ENCODE measurements around the gene RARRES2.
"Not testable (repeated sequence)": the region's sequence is repeated elsewhere in the genome, so short reads cannot be mapped to it uniquely, and the experiment has no call there.

Gene RARRES2

DNA sequence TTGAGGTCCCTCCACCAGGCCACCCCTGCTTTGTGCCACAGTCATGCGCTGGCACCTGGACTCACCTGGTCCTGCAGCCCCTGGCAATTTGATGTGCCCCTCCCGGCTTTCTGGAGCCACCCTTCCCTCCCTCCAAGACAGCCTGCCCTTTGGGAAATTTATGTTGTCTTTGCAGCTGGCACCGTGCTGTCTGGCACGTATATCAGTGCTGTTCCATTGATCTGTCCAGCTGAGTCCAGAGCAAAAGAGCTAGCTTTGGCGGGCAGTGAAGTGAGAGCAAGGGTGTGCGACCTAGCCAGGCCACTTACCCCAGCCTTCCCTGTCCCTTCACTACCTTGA, 5.7 kb downstream of the RARRES2 start:
- DNase-seq = no peak

- no peak for DNase-seq
Observed at GRCh38 chr7:150335108-150335773, 6.2 kb downstream of the RARRES2 start.

DNA sequence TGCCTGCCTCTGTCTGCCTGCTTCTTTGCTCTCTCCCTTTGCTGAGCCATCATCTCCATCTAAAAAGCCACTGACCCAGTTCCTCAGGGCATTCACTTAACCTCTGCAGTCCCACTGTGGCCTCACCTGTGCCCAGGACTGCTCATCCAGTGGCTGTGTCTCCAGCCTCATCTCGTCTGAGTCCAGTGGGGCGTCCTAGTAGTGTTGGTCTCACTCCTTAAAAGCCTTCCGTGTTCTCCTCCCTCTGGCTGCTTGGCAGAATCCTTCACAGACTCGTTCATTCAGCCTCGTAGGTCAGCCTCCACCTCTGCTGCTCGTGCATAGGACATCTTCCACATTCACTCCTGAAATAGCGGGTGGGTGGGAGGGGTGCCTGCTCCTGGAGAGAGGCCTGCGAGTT, 7.3 kb downstream of the RARRES2 start:
- no peak for DNase-seq

DNA sequence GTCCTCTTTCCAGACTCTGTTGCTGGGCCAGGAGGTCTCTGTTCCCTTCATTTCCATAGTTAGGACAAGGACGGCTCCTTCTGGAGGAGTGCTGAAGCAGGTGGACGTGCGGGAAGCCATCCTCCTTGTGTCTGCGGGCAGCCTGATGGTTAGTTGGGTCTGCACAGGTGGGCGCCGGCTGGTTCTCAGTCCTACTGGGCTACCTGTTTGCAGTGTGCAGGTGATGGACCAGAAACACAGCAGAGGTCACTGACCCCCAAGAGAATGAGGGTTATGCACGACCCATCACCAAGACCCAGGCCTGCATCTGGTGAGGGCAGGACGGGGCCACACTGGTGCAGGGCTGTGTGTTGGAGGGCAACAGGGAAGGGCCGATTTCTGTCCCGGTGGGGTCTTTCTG, 7.8 kb downstream of the RARRES2 start:
- DNase-seq = no peak

GRCh38 chr7:150332852-150333635, 8.4 kb downstream of the RARRES2 start:
- no peak for DNase-seq

GRCh38 chr7:150330211-150330885, 11.1 kb downstream of the RARRES2 start:
- DNase-seq = no peak

DNA sequence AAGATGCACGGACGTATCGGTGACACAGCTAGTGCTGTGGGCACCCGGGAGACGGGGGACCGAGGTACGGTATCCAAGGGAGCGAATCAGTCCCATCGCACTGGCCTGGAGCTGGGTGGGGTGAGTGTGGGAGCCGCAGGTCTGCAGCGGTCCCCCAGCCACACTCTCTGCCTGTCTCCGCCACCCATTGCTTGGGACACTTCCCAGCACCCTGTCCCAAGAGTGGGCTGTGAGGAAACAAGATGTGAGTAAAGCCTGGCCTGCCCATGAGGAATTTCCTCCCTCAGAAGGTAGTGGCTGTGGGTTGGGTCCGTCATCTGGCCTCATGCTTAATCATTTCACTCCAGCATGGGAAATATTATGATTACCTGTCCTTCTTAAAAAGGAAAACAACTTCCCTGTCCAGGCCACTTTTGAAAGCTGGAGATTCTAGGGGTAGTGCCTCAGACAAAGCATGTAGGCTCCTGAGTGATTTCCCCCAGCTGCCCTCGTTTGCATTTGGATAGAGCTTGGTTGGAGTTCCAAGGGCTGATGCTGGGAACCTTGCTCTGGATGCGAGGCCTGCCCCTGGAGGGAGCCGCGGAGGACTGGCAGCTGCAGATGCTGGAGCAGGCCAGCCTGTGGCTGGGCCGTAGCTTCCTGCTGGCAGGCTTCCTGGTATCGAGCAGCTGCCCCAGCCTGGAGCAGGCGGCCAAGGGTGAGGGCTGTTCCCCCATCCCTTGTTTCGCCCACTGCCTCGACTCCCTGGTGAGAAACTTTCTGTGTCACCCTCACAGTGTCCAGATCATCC, 11.9 kb downstream of the RARRES2 start:
- no peak for DNase-seq

- no peak for DNase-seq
Observed at GRCh38 chr7:150327308-150327707, 14.1 kb downstream of the RARRES2 start.

DNA sequence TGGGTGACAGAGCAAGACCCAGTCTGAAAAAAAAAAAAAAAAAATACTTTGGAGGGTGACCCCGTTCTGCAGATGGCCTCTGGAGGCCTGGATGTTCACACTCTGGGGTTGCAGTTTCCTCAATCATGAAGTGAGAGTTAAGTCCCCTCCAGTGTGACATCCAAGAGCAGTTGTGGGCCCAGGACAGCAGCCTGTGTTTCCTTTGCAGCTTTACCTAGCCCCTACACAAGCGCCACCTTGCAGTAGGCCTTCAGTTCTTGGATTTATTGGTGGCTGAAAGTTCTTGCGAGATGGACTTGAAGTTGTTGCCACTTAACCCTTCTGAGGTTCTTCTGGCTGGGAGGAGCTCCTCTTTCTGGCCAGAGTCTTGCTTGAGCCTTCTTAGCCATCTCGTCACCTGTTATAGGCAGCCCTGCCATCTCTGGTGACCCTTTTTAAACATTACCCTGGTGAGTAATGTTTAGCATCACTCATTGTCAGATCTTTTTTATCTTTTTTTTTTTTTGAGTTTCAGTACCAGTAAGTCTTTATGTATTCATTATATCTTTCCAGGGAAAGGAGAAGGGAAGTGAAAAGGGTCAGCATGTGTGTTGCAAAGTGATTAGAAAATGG, 14.7 kb downstream of the RARRES2 start:
- no peak for DNase-seq

GRCh38 chr7:150325901-150326300, 15.5 kb downstream of the RARRES2 start:
- no peak for DNase-seq

GRCh38 chr7:150325110-150325611, 16.3 kb downstream of the RARRES2 start:
- DNase-seq = no peak

DNA sequence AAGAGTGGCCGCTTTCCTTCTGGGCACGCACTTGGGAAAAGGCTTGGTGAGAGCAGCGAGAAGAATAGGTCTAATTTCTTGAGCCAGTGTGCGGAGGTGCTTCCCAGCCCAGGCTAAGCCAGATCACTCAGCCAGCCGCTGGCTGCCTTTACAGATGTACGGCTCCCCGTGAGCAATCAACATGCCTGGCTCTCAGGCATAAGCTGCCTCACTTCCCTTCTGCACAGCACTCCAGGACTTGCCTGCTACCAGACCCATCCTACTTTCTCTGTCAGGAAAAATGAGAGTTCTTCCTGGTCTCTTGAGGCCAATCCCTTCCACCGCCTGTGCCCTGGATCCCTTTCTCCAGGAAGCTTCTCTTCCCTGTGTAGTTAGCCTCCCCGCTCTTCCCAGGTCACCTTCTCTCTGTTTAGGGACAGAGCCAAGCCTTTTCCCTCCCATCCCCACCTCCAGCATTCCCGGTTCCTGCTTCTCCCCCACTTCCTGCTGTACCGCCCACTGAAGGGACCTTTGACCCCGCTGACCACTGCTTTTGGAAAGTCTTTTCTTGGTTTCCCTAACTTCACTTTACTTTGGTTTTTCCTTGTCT, 17.0 kb downstream of the RARRES2 start:
- DNase-seq = peak; percentile 63

GRCh38 chr7:150323682-150324372, 17.6 kb downstream of the RARRES2 start:
- DNase-seq = peak; percentile 79

- DNase-seq = peak; percentile 97
Observed at GRCh38 chr7:150322833-150323681, 18.4 kb downstream of the RARRES2 start, which contains the start of the genes ACTR3C and LRRC61. Gene ACTR3C (minus strand): TSS chr7:150323545. CDS start chr7:150295296, 28,249 bp downstream. Gene LRRC61 (plus strand): TSS chr7:150323355. CDS start chr7:150336862, 13,507 bp downstream.

GRCh38 chr7:150322114-150322832, 19.2 kb downstream of the RARRES2 start:
- peak; percentile 56 for DNase-seq

DNA sequence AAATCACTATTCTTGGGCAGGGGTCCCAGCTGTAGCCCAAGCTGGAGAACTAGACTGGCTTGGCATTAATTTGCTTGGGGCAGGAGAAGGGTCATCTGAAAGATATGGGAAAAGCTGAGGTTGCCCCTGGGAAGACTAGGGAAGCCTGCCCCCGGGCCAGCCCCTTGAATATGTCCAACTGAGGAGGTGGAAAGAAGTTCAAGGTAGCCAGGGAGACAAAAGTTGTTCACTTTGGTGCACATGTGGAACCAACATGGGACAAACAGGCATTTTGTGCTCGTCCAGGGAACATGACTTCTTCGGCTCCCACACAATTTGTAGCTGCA, 19.7 kb downstream of the RARRES2 start:
- DNase-seq = no peak

DNA sequence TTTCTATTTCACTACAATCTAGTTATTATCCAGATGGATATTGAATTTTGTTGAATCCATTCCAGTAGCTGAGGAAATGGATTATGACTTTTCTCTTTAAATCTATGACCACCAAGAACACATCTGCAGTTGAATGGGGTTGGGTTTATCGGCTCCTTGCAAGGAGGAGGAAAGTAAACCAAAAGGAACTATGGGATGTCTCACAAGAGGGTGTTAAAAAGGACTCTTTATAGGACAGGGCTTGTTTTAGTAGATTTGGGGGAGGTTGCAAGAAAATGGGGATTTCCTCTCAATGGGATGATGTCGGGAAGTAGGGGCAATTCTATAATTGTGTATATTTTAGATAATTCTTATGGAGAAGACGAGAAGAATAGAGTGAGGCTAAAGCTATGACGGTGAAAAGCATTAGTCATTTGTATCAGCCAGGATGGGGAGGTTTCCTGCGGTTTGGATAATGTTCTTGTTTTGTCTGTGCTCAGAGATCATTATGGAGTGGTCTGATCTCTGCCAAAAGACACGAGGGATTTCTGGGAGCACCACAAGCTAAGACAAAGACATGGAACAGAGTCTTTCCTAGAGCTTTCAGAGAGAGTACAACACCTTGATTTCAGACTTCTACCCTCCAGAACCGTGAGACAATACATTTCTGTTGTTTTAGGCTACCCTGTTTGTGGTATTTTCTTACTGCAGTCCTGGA, 23.5 kb downstream of the RARRES2 start:
- DNase-seq = peak; percentile 51

GRCh38 chr7:150316987-150317386, 24.4 kb downstream of the RARRES2 start:
- DNase-seq = not testable (repeated sequence)

DNA sequence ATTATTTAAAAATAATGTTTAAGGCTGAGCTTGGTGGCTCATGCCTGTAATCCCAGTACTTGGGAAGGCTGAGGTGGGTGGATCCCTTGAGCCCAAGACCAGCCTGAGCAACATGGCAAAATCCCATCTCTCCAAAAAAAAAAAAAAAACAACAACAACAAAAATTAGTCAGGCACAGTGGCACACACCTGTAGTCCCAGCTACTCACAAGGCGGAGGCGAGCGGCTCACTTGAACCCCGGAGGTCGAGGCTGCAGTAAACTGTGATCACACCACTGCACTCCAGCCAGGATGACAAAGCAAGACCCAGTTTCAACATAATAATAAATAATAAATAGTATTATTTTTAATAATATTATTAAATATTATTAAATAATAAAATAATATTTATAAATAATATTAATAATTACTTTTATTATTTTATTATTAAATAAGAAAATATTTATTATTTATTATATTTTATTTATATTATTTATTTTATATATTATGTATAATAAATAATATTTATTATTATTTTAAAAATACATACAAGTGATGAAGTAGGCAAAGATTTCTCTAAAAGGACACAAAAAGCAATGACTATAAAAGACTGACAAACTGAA, 26.7 kb downstream of the RARRES2 start:
- no peak for DNase-seq

Data from NCI-H69 (cell line).